Testis (tissue), 2 donors: Measurements from ENCODE around the gene EMCN.

Experiments used
- CTCF ChIP-seq, 3 experiments: fragments of 450-650 bp in 2 of 3; fragments of 200-600 bp in 1 of 3; sonication (generic) in 1 of 3; IDR thresholded peaks; one replicate each; pipeline ENCODE4 v1.5.1; 2016 to 2019; ENCODE audit warnings: antibody characterized with exemption in 3 of 3, mild to moderate bottlenecking in 2 of 3, moderate library complexity in 1 of 3
- POLR2A ChIP-seq: fragments of 450-650 bp; IDR thresholded peaks from one replicate; pipeline ENCODE4 v1.6.1; 2017; ENCODE audit warnings: antibody characterized with exemption, mild to moderate bottlenecking, moderate library complexity

DNA sequence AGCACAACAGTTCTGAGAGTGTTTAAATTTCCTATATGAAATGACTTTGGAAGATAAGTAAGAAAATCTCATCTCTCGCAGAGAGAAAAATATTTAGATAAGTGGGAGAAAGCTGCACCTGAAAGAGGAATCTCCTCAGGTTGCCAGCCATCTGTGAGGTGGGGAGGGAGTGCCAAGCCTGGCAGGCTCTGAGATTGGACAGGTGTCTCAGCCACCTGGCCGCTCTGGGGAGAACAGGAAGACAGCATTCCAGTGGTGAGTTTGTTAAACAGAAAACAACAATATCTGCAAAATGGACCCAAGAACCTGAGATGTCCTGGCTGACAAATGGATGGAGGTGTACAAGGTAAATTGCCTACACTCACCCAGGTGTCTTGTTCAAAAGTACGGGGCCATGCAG lies 31.3 kb downstream of the EMCN start:
- TF ChIP-seq CTCF (IDR thresholded peaks at IDR 0.05) = no peak
- TF ChIP-seq POLR2A = no peak
